ENCODE data around the gene ITPKB. TPM values are rescaled to one million over a fixed set of nuclear protein-coding genes. Genes with fewer than 3 reads are reported as not detected.

The ITPKB gene
- total and polyA plus RNA-seq, 7 experiments from 2014 or later = 51.7 to 429 (median 177) TPM

DNA sequence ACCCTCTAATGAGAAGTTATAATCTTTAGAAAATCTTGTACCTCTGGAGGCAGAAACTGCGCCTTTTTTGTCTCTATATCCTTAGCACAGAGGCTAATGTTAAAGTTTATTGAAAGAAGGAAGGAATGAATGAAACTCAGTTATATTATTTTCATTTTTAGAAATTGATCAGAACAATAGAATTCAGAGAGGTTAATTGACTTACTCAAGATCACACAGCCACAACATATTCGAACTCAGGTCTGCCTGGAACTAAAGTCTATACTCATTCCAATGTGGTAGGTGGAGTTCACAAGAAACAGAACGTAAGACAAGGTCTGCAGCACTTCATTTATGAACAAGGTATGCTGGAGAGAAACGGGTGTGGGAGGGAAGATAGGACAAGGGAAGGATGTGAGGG lies 23.0 kb upstream of the ITPKB start:
- ATAC-seq = no peak
- CTCF ChIA-PET = no interaction called here

DNA sequence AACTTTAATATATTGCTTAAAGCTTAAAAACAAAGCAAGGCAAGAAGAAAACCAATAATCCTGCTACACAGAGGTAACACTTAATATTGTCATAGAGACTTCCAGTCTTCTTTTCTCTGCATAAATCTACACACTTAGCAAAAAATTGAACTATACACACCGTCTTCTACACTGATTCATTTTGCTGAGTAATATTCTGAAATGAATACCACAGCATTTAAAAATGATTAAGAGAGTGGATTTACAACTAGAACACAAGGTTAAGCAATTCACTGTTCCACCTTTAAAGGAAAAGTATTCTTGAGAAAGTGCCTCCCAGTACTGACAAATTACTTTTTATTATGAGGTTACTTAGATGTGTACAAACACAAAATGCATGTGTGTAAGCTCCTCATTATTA lies 22.2 kb upstream of the ITPKB start:
- no peak overlapping the region for H3K27ac Mint-ChIP-seq
- ChIA-PET POLR2A (interaction anchor here (0.9 to 2.5 kb wide), 3 partner anchors 15 to 20 kb away, joined by 4 to 6 read pairs (median 4); no protein-coding TSS in a partner anchor), CTCF (no interaction called here)
- Histone ChIP-seq H3K36me3 (ENCODE audit: control insufficient read depth in 2 of 3, insufficient read depth in 3 of 3, low read length in 3 of 3) (no peaks in the 10 kb centered on the region), H3K4me1 (ENCODE audit: control insufficient read depth in 2 of 2, insufficient read depth in 2 of 2, low read length in 2 of 2) (peaks cover 3 to 19% of the 10 kb centered on the region in 2 donors), H3K4me3 (ENCODE audit: low read length) (no peak overlapping the region), H3K9me3 (ENCODE audit: control insufficient read depth in 2 of 3, low read length in 3 of 3) (no peaks in the 10 kb centered on the region), H3K27me3 (ENCODE audit: control insufficient read depth in 2 of 2, insufficient read depth in 2 of 2, low read length in 2 of 2) (no peaks in the 10 kb centered on the region), H3K27ac (ENCODE audit: low read depth, low read length) (no peak overlapping the region)
- intact Hi-C loops (cut with micrococcal nuclease) = loop anchor here in 1 of 2 donors (5.0 kb wide), 1 partner anchor 36 kb away; no protein-coding TSS in a partner anchor
- H3K4me3 Mint-ChIP-seq = no peak overlapping the region
- peaks cover 18 to 40% (median 31%) of the 10 kb centered on the region in 7 donors for H3K4me1 Mint-ChIP-seq
- ATAC-seq = no peak
- peaks cover 0 to 15% (median 0%) of the 10 kb centered on the region in 5 donors for H3K27me3 Mint-ChIP-seq
- peaks cover 0 to 2% (median 0%) of the 10 kb centered on the region in 11 donors for H3K9me3 Mint-ChIP-seq
- no peaks in the 10 kb centered on the region for H3K36me3 Mint-ChIP-seq
- no peak for DNase-seq

More for the DNA sequence above, 23.0 kb upstream of the ITPKB start:
- no peak for DNase-seq
- no peaks in the 10 kb centered on the region for H3K27me3 ChIP-seq (ENCODE audit: control insufficient read depth in 2 of 2, insufficient read depth in 2 of 2, low read length in 2 of 2)
- Mint-ChIP-seq H3K27me3 (peaks cover 0 to 18% (median 0%) of the 10 kb centered on the region in 5 donors), H3K9me3 (peaks cover 0 to 2% (median 0%) of the 10 kb centered on the region in 11 donors), H3K27ac (peak overlapping the region in 1 of 9 donors; percentile 73), H3K4me1 (peaks cover 18 to 36% (median 26%) of the 10 kb centered on the region in 7 donors), H3K36me3 (no peaks in the 10 kb centered on the region), H3K4me3 (no peak overlapping the region)
- no peak overlapping the region for H3K4me3 ChIP-seq (ENCODE audit: low read length)
- H3K27ac ChIP-seq (ENCODE audit: low read depth, low read length) = no peak overlapping the region
- H3K36me3 ChIP-seq (ENCODE audit: control insufficient read depth in 2 of 3, insufficient read depth in 3 of 3, low read length in 3 of 3) = no peaks in the 10 kb centered on the region
- intact Hi-C loops (cut with micrococcal nuclease) = loop anchor here in 1 of 2 donors (5.0 kb wide), 1 partner anchor 35 kb away; no protein-coding TSS in a partner anchor
- POLR2A ChIA-PET = no interaction called here
- H3K9me3 ChIP-seq (ENCODE audit: control insufficient read depth in 2 of 3, low read length in 3 of 3) = no peaks in the 10 kb centered on the region
- peaks cover 3 to 19% of the 10 kb centered on the region in 2 donors for H3K4me1 ChIP-seq (ENCODE audit: control insufficient read depth in 2 of 2, insufficient read depth in 2 of 2, low read length in 2 of 2)

DNA sequence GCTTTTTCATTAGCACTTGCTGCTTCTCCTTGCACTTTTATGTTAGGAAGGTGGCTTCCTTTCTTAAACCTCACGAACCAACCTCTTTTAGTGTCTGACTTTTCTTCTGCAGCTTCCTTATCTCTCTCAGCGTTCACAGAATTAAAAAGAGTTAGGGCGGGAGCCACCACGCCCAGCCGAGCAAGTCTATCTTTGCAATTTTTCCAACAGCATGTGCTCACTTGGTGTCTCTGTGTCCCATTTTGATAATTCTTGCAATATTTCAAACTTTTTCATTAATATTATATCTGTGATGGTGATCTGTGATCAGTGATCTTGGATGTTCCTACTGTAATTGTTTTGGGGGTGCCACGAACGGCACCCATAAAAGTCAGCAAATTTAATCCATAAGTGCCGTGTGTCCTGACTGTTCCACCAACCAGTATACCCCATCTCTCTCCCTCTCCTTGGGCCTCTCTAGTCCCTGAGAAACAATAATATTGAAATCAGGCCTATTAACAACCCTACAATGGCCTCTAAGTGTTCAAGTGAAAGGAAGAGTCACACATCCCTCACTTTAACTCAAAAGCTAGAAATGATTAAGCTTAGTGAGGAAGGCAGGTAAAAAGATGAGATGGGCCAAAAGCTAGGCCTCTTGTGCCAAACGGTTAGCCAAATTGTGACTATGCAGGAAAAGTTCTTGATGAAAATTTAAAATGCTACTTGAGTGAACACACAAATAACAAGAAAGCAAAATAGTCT lies 15.9 kb upstream of the ITPKB start:
- Histone ChIP-seq H3K27ac (ENCODE audit: low read depth, low read length) (no peak overlapping the region), H3K4me1 (ENCODE audit: control insufficient read depth in 2 of 2, insufficient read depth in 2 of 2, low read length in 2 of 2) (peaks cover 0 to 30% of the 10 kb centered on the region in 2 donors), H3K36me3 (ENCODE audit: control insufficient read depth in 2 of 3, insufficient read depth in 3 of 3, low read length in 3 of 3) (no peaks in the 10 kb centered on the region), H3K27me3 (ENCODE audit: control insufficient read depth in 2 of 2, insufficient read depth in 2 of 2, low read length in 2 of 2) (no peaks in the 10 kb centered on the region), H3K9me3 (ENCODE audit: control insufficient read depth in 2 of 3, low read length in 3 of 3) (no peaks in the 10 kb centered on the region), H3K4me3 (ENCODE audit: low read length) (no peak overlapping the region)
- H3K27ac Mint-ChIP-seq = peak overlapping the region in 8 of 9 donors; percentile 6 to 89 (median 57)
- peaks cover 17 to 50% (median 40%) of the 10 kb centered on the region in 7 donors for H3K4me1 Mint-ChIP-seq
- DNase-seq (peak in 1 of 9 donors; percentile 10), ATAC-seq (no peak)
- ChIA-PET POLR2A (interaction anchor here (0.7 to 2.3 kb wide), 3 partner anchors 13 to 47 kb away, joined by 3 to 10 read pairs (median 7); partner anchors contain the start of gene ITPKB), CTCF (no interaction called here)
- intact Hi-C loops (cut with micrococcal nuclease) = loop anchor here in 1 of 2 donors (1.0 kb wide), 1 partner anchor 14 kb away; no protein-coding TSS in a partner anchor
- peak overlapping the region in 8 of 10 donors; percentile 5 to 75 (median 40) for H3K4me3 Mint-ChIP-seq
- peaks cover 0 to 1% (median 0%) of the 10 kb centered on the region in 11 donors for H3K9me3 Mint-ChIP-seq
- H3K36me3 Mint-ChIP-seq = no peaks in the 10 kb centered on the region
- H3K27me3 Mint-ChIP-seq = peaks cover 0 to 8% (median 0%) of the 10 kb centered on the region in 5 donors

DNA sequence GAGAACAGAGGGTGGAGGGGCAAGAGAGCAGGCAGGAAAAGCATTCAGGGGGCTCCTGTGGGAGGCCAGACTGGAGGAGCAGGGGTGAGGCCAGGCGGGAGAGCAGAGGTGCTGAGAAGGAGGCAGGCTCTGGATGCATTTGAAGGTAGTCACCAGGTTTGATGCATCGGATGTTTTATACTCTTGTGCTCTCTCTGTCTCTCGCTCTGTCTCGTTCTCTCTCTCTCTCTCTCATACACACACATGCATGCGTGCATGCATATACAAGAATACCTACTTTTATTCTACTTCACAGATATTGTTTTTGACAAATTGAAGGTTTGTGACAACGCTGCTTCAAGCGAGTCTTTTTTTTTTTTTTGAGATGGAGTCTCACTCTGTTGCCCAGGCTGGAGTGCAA lies 15.0 kb upstream of the ITPKB start:
- intact Hi-C loops (cut with micrococcal nuclease) = no loop called here
- peak overlapping the region in 6 of 10 donors; percentile 1 to 75 (median 36) for H3K4me3 Mint-ChIP-seq
- peak overlapping the region in 6 of 9 donors; percentile 33 to 89 (median 74) for H3K27ac Mint-ChIP-seq
- no peaks in the 10 kb centered on the region for H3K27me3 ChIP-seq (ENCODE audit: control insufficient read depth in 2 of 2, insufficient read depth in 2 of 2, low read length in 2 of 2)
- no peak overlapping the region for H3K27ac ChIP-seq (ENCODE audit: low read depth, low read length)
- H3K9me3 Mint-ChIP-seq = peaks cover 0 to 1% (median 0%) of the 10 kb centered on the region in 11 donors
- H3K4me1 Mint-ChIP-seq = peaks cover 21 to 56% (median 40%) of the 10 kb centered on the region in 7 donors
- POLR2A ChIA-PET = interaction anchor here (2.3 kb wide), 1 partner anchor 14 kb away, joined by 10 read pairs; the partner anchor contains the start of gene ITPKB
- CTCF ChIA-PET = no interaction called here
- ATAC-seq (no peak), DNase-seq (no peak)
- H3K36me3 Mint-ChIP-seq = no peaks in the 10 kb centered on the region
- H3K9me3 ChIP-seq (ENCODE audit: control insufficient read depth in 2 of 3, low read length in 3 of 3) = no peaks in the 10 kb centered on the region
- peaks cover 0 to 3% (median 0%) of the 10 kb centered on the region in 5 donors for H3K27me3 Mint-ChIP-seq
- H3K4me1 ChIP-seq (ENCODE audit: control insufficient read depth in 2 of 2, insufficient read depth in 2 of 2, low read length in 2 of 2) = peaks cover 0 to 30% of the 10 kb centered on the region in 2 donors
- H3K4me3 ChIP-seq (ENCODE audit: low read length) = no peak overlapping the region
- H3K36me3 ChIP-seq (ENCODE audit: control insufficient read depth in 2 of 3, insufficient read depth in 3 of 3, low read length in 3 of 3) = no peaks in the 10 kb centered on the region

DNA sequence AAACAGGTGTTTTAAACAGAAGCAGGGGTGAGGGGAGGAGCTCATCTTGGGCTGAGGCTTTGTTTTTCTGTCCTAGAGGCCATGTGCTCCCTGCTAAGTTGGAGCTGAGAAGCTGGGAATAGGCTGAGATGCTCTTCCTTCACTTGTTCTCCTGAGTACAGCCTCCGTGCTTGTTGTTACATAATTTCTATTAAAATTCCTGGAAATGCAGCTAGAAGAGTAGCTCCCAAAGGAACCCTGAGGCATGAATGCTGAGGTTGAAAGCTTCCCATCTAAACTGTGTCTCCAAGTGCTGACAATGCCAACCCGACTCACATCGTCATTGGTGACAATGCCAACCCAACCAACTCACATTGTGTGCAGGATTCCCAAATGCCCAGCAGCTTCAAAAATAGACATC lies 12.6 kb upstream of the ITPKB start:
- no peaks in the 10 kb centered on the region for H3K36me3 Mint-ChIP-seq
- no peaks in the 10 kb centered on the region for H3K36me3 ChIP-seq (ENCODE audit: control insufficient read depth in 2 of 3, insufficient read depth in 3 of 3, low read length in 3 of 3)
- ATAC-seq = no peak
- peaks cover 0 to 9% (median 0%) of the 10 kb centered on the region in 5 donors for H3K27me3 Mint-ChIP-seq
- DNase-seq = no peak
- ChIA-PET POLR2A (interaction anchor here (0.7 to 1.7 kb wide), 4 partner anchors 9 to 75 kb away, joined by 3 to 6 read pairs (median 4); no protein-coding TSS in a partner anchor), CTCF (no interaction called here)
- peaks cover 23 to 61% (median 48%) of the 10 kb centered on the region in 7 donors for H3K4me1 Mint-ChIP-seq
- H3K27ac ChIP-seq (ENCODE audit: low read depth, low read length) = no peak overlapping the region
- H3K4me3 ChIP-seq (ENCODE audit: low read length) = no peak overlapping the region
- peaks cover 0 to 30% of the 10 kb centered on the region in 2 donors for H3K4me1 ChIP-seq (ENCODE audit: control insufficient read depth in 2 of 2, insufficient read depth in 2 of 2, low read length in 2 of 2)
- peaks cover 0 to 1% (median 0%) of the 10 kb centered on the region in 11 donors for H3K9me3 Mint-ChIP-seq
- H3K27me3 ChIP-seq (ENCODE audit: control insufficient read depth in 2 of 2, insufficient read depth in 2 of 2, low read length in 2 of 2) = no peaks in the 10 kb centered on the region
- H3K27ac Mint-ChIP-seq = peak overlapping the region in 1 of 9 donors; percentile 33
- intact Hi-C loops (cut with micrococcal nuclease) = no loop called here
- H3K4me3 Mint-ChIP-seq = no peak overlapping the region
- H3K9me3 ChIP-seq (ENCODE audit: control insufficient read depth in 2 of 3, low read length in 3 of 3) = no peaks in the 10 kb centered on the region

DNA sequence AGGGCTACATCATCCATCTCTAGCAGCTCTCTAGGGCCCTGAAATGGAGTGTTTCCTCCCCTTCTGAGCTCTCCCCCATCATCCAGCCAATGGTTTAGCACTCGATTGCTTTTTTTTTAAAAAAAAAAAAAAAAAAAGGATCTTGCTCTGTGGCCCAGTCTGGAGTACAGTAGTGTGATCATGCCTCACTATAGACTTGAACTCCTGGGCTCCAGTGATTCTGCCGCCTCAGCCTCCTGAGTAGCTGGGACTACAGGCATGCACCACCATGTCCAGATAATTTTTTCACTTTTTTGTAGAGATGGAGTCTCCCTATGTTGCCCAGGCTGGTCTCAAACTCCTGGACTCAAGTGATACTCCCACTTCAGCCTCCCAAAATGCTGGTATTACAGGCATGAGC lies 12.1 kb upstream of the ITPKB start:
- Histone ChIP-seq H3K27me3 (ENCODE audit: control insufficient read depth in 2 of 2, insufficient read depth in 2 of 2, low read length in 2 of 2) (no peaks in the 10 kb centered on the region), H3K27ac (ENCODE audit: low read depth, low read length) (no peak overlapping the region), H3K4me1 (ENCODE audit: control insufficient read depth in 2 of 2, insufficient read depth in 2 of 2, low read length in 2 of 2) (peaks cover 0 to 30% of the 10 kb centered on the region in 2 donors), H3K4me3 (ENCODE audit: low read length) (no peak overlapping the region), H3K9me3 (ENCODE audit: control insufficient read depth in 2 of 3, low read length in 3 of 3) (no peaks in the 10 kb centered on the region), H3K36me3 (ENCODE audit: control insufficient read depth in 2 of 3, insufficient read depth in 3 of 3, low read length in 3 of 3) (no peaks in the 10 kb centered on the region)
- ChIA-PET CTCF (no interaction called here), POLR2A (interaction anchor here (0.9 to 1.7 kb wide), 2 partner anchors 10 to 74 kb away, joined by 4 to 6 read pairs; no protein-coding TSS in a partner anchor)
- peaks cover 0 to 1% (median 0%) of the 10 kb centered on the region in 11 donors for H3K9me3 Mint-ChIP-seq
- no peaks in the 10 kb centered on the region for H3K36me3 Mint-ChIP-seq
- intact Hi-C loops (cut with micrococcal nuclease) = no loop called here
- H3K27ac Mint-ChIP-seq = no peak overlapping the region
- ATAC-seq = no peak
- peaks cover 23 to 61% (median 43%) of the 10 kb centered on the region in 7 donors for H3K4me1 Mint-ChIP-seq
- DNase-seq = no peak
- peaks cover 0 to 9% (median 0%) of the 10 kb centered on the region in 5 donors for H3K27me3 Mint-ChIP-seq
- H3K4me3 Mint-ChIP-seq = no peak overlapping the region

Measured in naive thymus-derived CD4-positive, alpha-beta T cell (primary cell).